Mammary epithelial cell (primary cell): Measurements from ENCODE around the gene MSRB3.

Experiments
- CTCF ChIP-seq, 2 donors: IDR thresholded peaks in 1 of 2; conservative IDR thresholded peaks in 1 of 2; 2 replicates each; pipeline ENCODE4 v1.5.1; 2011 to 2012; ENCODE audit warnings: inconsistent platforms in 2 of 2, low read length in 2 of 2, mild to moderate bottlenecking in 2 of 2, control low read depth in 1 of 2, low read depth in 1 of 2; ENCODE audit not compliant: insufficient read depth in 1 of 2; ENCODE audit errors: extremely low read depth in 1 of 2
- EZH2 ChIP-seq: IDR thresholded peaks from 2 replicates; pipeline ENCODE4 v1.6.1; 2012; ENCODE audit warnings: low read length, inconsistent platforms, borderline replicate concordance

GRCh38 chr12:65462484-65462883 is 184.0 kb downstream of the MSRB3 start:
- TF ChIP-seq EZH2 (no peak), CTCF (conservative IDR thresholded peaks at IDR 0.05 in 1 of 2, IDR thresholded peaks at IDR 0.05 in 1 of 2; ENCODE audit: extremely low read depth in 1 of 2, insufficient read depth in 1 of 2, low read depth in 1 of 2, low read length in 2 of 2) (no peak)
